ENCODE data around the gene MAPT.

- TF ChIP-seq EZH2 (IDR thresholded peaks at IDR 0.05; ENCODE audit: borderline replicate concordance) = no peak
- TF ChIP-seq CTCF (IDR thresholded peaks at IDR 0.05; ENCODE audit: poor library complexity) = no peak
These were observed 47.0 kb downstream of the MAPT start for GRCh38 chr17:45941395-45941794.
